K562 (cell line): ENCODE results near the gene GPSM3. TPM values are rescaled to one million over a fixed set of nuclear protein-coding genes. Genes with fewer than 3 reads are reported as not detected.
A peak's percentile ranks its signal among the peaks of the same experiment; 100 is the strongest.

Source experiments
- ARNT ChIP-seq, 2 experiments: fragments of 450-650 bp; IDR thresholded peaks; 2 replicates each; pipeline ENCODE4 v1.6.1; 2016; ENCODE audit warnings: mild to moderate bottlenecking in 1 of 2
- DLX4 ChIP-seq: fragments of 250-450 bp; sonication (Bioruptor Pico); IDR thresholded peaks from 2 replicates; pipeline ENCODE4 v1.6.1; 2021; ENCODE audit warnings: mild to moderate bottlenecking
- LCOR ChIP-seq: sonication (generic); formaldehyde crosslinking; IDR thresholded peaks from 2 replicates; pipeline ENCODE4 v1.8.0; 2022; ENCODE audit warnings: mild to moderate bottlenecking, missing genetic modification reagents
- MEF2A ChIP-seq: IDR thresholded peaks from 2 replicates; pipeline ENCODE4 v1.6.1; 2011; ENCODE audit warnings: low read depth, mild to moderate bottlenecking, low read length, moderate library complexity; ENCODE audit not compliant: control insufficient read depth
- MITF ChIP-seq: IDR thresholded peaks from 2 replicates; pipeline ENCODE4 v1.6.1; 2014; ENCODE audit warnings: antibody characterized with exemption
- MXD1 ChIP-seq: fragments of 250-450 bp; sonication (Bioruptor Pico); IDR thresholded peaks from 2 replicates; pipeline ENCODE4 v1.8.0; 2021; ENCODE audit warnings: borderline replicate concordance, mild to moderate bottlenecking, moderate library complexity; ENCODE audit not compliant: poor library complexity, severe bottlenecking
- NBN ChIP-seq: fragments of 450-650 bp; IDR thresholded peaks from 2 replicates; pipeline ENCODE4 v1.6.1; 2016; ENCODE audit warnings: low read depth, mild to moderate bottlenecking
- NCOR1 ChIP-seq: fragments of 450-650 bp; IDR thresholded peaks from 2 replicates; pipeline ENCODE4 v1.6.1; 2016; ENCODE audit warnings: mild to moderate bottlenecking, moderate library complexity
- NEUROD1 ChIP-seq: fragments of 150-350 bp; IDR thresholded peaks from 2 replicates; pipeline ENCODE4 v1.6.1; 2014; ENCODE audit warnings: borderline replicate concordance, low read length, low read depth; ENCODE audit not compliant: partially characterized antibody
- NFIX ChIP-seq: fragments of 250-450 bp; sonication (Bioruptor Pico); IDR thresholded peaks from 2 replicates; pipeline ENCODE4 v1.4.0; 2020; ENCODE audit warnings: low read depth, mild to moderate bottlenecking, moderate library complexity
- PRMT5 ChIP-seq: sonication (generic); formaldehyde crosslinking; IDR thresholded peaks from 2 replicates; pipeline ENCODE4 v1.5.0; 2020; ENCODE audit warnings: missing genetic modification reagents
- PYGO2 ChIP-seq: fragments of 450-650 bp; IDR thresholded peaks from 2 replicates; pipeline ENCODE4 v1.6.1; 2016; ENCODE audit warnings: mild to moderate bottlenecking, missing genetic modification characterization, moderate library complexity, missing compliant biosample characterization
- SIN3A ChIP-seq, 2 experiments: fragments of 150-350 bp in 1 of 2; IDR thresholded peaks; 2 replicates each; pipeline ENCODE4 v1.6.1; 2011 to 2016; ENCODE audit warnings: borderline replicate concordance in 2 of 2, low read depth in 2 of 2, low read length in 2 of 2, mild to moderate bottlenecking in 2 of 2, moderate library complexity in 2 of 2; ENCODE audit not compliant: control insufficient read depth in 1 of 2
- SMARCA5 ChIP-seq: fragments of 450-650 bp; IDR thresholded peaks from 2 replicates; pipeline ENCODE4 v1.6.1; 2016
- SOX6 ChIP-seq: fragments of 450-650 bp; IDR thresholded peaks from 2 replicates; pipeline ENCODE4 v1.6.1; 2014; ENCODE audit warnings: mild to moderate bottlenecking
- TFAP4 ChIP-seq: sonication (generic); formaldehyde crosslinking; IDR thresholded peaks from 2 replicates; pipeline ENCODE4 v1.8.0; 2022; ENCODE audit warnings: missing genetic modification reagents, mild to moderate bottlenecking, moderate library complexity, borderline replicate concordance
- TOE1 ChIP-seq, 2 experiments: fragments of 450-650 bp in 1 of 2; sonication (generic) in 1 of 2; formaldehyde crosslinking in 1 of 2; IDR thresholded peaks; 2 replicates each; pipeline versions ENCODE4 v1.7.1 to v1.8.0; 2016 to 2022; ENCODE audit warnings: borderline replicate concordance in 2 of 2, mild to moderate bottlenecking in 2 of 2, antibody characterized with exemption in 1 of 2, inconsistent platforms in 1 of 2, low read depth in 1 of 2, missing genetic modification reagents in 1 of 2, moderate library complexity in 1 of 2
- XRCC3 ChIP-seq: fragments of 450-650 bp; IDR thresholded peaks from 2 replicates; pipeline ENCODE4 v1.6.1; 2017; ENCODE audit warnings: mild to moderate bottlenecking, moderate library complexity
- YBX1 ChIP-seq: fragments of 450-650 bp; IDR thresholded peaks from 2 replicates; pipeline ENCODE4 v1.7.1; 2016; ENCODE audit warnings: mild to moderate bottlenecking
- ZHX1 ChIP-seq: fragments of 150-350 bp; conservative IDR thresholded peaks from 2 replicates; pipeline ENCODE4 v1.6.1; 2014; ENCODE audit warnings: low read length
- ZNF184 ChIP-seq: sonication (generic); formaldehyde crosslinking; IDR thresholded peaks from 2 replicates; pipeline ENCODE4 v1.5.0; 2020; ENCODE audit warnings: missing genetic modification reagents
- ZNF197 ChIP-seq: fragments of 200-800 bp; sonication (Bioruptor generic); IDR thresholded peaks from 2 replicates; pipeline ENCODE4 v1.6.1; 2016; ENCODE audit warnings: low read depth, missing genetic modification characterization, missing compliant biosample characterization
- ZNF77 ChIP-seq: fragments of 250-450 bp; sonication (Bioruptor Pico); IDR thresholded peaks from 2 replicates; pipeline ENCODE4 v1.5.0; 2020
- polyA plus RNA-seq, 8 experiments: library from polyadenylated mRNA; depleted of rRNA in 4 of 8; stranded (reverse) in 5 of 8; unstranded in 3 of 8; fragments of >200 nt; fragmentation: Nextera tagmentation in 2 of 8; fragmentation: Illumina TruSeq in 1 of 8; extraction: Ambion mirVana in 2 of 8; extraction: Trizol in 1 of 8; gene quantifications; 2 replicates each; pipeline versions ENCODE4 v1.2.1 to v1.2.3, GENCODE V29; 2011 to 2014; ENCODE audit warnings: inconsistent platforms in 1 of 8, missing spikeins in 1 of 8
- total RNA-seq, 7 experiments: library from RNA; depleted of rRNA in 6 of 7; stranded (reverse); fragments of >200 nt in 6 of 7; fragmentation: Illumina TruSeq in 2 of 7; extraction: Trizol in 2 of 7; gene quantifications; 2 replicates each; pipeline versions ENCODE4 v1.2.1 to v1.2.3, GENCODE V29; 2011 to 2021; ENCODE audit warnings: low replicate concordance in 1 of 7

GPSM3 gene
- total and polyA plus RNA-seq, 9 of the 15 experiments (the other 6 are each of a cell fraction or from before 2014, with no cell fraction given) = 5.3 to 42.6 (median 24.4) TPM

GRCh38 chr6:32154514-32155161, 37.8 kb downstream of the GPSM3 start (continued):
- no peak for TF ChIP-seq SOX6
- TF ChIP-seq MITF = 0 out of 2 replicates have a peak, but pooled peaks have one; percentile 33
- TF ChIP-seq ZNF77 (CRISPR knock-in tag) = no peak
- peak; percentile 89 for TF ChIP-seq ZNF197 (CRISPR knock-in tag)
- no peak for TF ChIP-seq PRMT5
- no peak for TF ChIP-seq PYGO2 (tag)
- peak; percentile 48; the same call in 1 of the 2 replicates for TF ChIP-seq SMARCA5
- TF ChIP-seq NCOR1 = peak; percentile 36; the same call in 1 of the 2 replicates
- TF ChIP-seq XRCC3 = no peak
- no peak; the same call in 1 of the 2 replicates for TF ChIP-seq TOE1 (IDR thresholded peaks at IDR 0.05; ENCODE audit: borderline replicate concordance)
- no peak for TF ChIP-seq TOE1 (CRISPR knock-in tag; IDR thresholded peaks at IDR 0.05; ENCODE audit: borderline replicate concordance, low read depth)
- TF ChIP-seq ZNF184 (CRISPR knock-in tag) = no peak
- no peak for TF ChIP-seq NFIX (CRISPR knock-in tag)
- peak; percentile 71; the same call in 1 of the 2 replicates for TF ChIP-seq TFAP4 (CRISPR knock-in tag)
- no peak for TF ChIP-seq DLX4 (CRISPR knock-in tag)
- no peak; the same call in 1 of the 2 replicates for TF ChIP-seq NBN
- no peak for TF ChIP-seq ARNT (IDR thresholded peaks at IDR 0.05)
- TF ChIP-seq SIN3A (IDR thresholded peaks at IDR 0.05; ENCODE audit: borderline replicate concordance in 2 of 2, control insufficient read depth in 1 of 2, low read depth in 2 of 2, low read length in 2 of 2) = peak; percentile 32 to 78; a peak in 2 of 4 replicates
- no peak for TF ChIP-seq YBX1
- TF ChIP-seq MEF2A = no peak
- no peak; the same call in 1 of the 2 replicates for TF ChIP-seq LCOR (CRISPR knock-in tag)
- TF ChIP-seq ZHX1 = no peak
- TF ChIP-seq NEUROD1 = peak; percentile 61
- no peak for TF ChIP-seq MXD1 (CRISPR knock-in tag)
